K562 (cell line): ENCODE results near the gene BPTF.

Source experiments
- CHD2 ChIP-seq: IDR thresholded peaks from 2 replicates; pipeline ENCODE4 v1.6.1; 2011; ENCODE audit warnings: low read depth, low read length
- KLF13 ChIP-seq: fragments of 450-650 bp; IDR thresholded peaks from 2 replicates; pipeline ENCODE4 v1.6.1; 2016; ENCODE audit warnings: missing genetic modification characterization, low read depth, mild to moderate bottlenecking, missing compliant biosample characterization, moderate library complexity, borderline replicate concordance
- NFE2L1 ChIP-seq: fragments of 450-650 bp; IDR thresholded peaks from 2 replicates; pipeline ENCODE4 v1.6.1; 2016; ENCODE audit warnings: missing genetic modification characterization, low read depth, mild to moderate bottlenecking, missing compliant biosample characterization, moderate library complexity, borderline replicate concordance
- RERE ChIP-seq: sonication (generic); formaldehyde crosslinking; IDR thresholded peaks from 2 replicates; pipeline ENCODE4 v1.8.0; 2023; ENCODE audit warnings: missing genetic modification reagents, mild to moderate bottlenecking, borderline replicate concordance
- SIRT6 ChIP-seq: IDR thresholded peaks from one replicate; pipeline ENCODE4 v1.6.1; 2012; ENCODE audit warnings: low read depth, mild to moderate bottlenecking, control low read depth, inconsistent platforms, low read length, moderate library complexity
- ZNF561 ChIP-seq: fragments of 450-650 bp; formaldehyde crosslinking; conservative IDR thresholded peaks from 2 replicates; pipeline ENCODE4 v1.4.0; 2020; ENCODE audit warnings: mild to moderate bottlenecking, moderate library complexity
- ZNF609 ChIP-seq: sonication (generic); formaldehyde crosslinking; IDR thresholded peaks from 2 replicates; pipeline ENCODE4 v1.8.1; 2023; ENCODE audit warnings: missing genetic modification reagents, mild to moderate bottlenecking, borderline replicate concordance

GRCh38 chr17:68013385-68013784 lies 188.1 kb downstream of the BPTF start:
- TF ChIP-seq SIRT6 (no peak), KLF13 (no peak), NFE2L1 (tag) (no peak), ZNF561 (CRISPR knock-in tag) (no peak), ZNF609 (CRISPR knock-in tag) (no peak), RERE (CRISPR knock-in tag) (no peak), CHD2 (no peak)
